H1 (cell line): ENCODE results near the gene NUDT3. TPM values are rescaled to one million over a fixed set of nuclear protein-coding genes. Genes with fewer than 3 reads are reported as not detected.

ENCODE experiments used
- CEBPB ChIP-seq: IDR thresholded peaks from 2 replicates; pipeline ENCODE4 v1.6.1; 2012; ENCODE audit warnings: low read depth, low read length
- CHD7 ChIP-seq: fragments of 300-600 bp; sonication (generic); IDR thresholded peaks from 2 replicates; pipeline ENCODE4 v1.7.1; 2012; ENCODE audit warnings: low read length, moderate library complexity, mild to moderate bottlenecking, inconsistent platforms; ENCODE audit not compliant: insufficient replicate concordance
- CREB1 ChIP-seq: IDR thresholded peaks from 2 replicates; pipeline ENCODE4 v1.6.1; 2012; ENCODE audit warnings: inconsistent platforms
- EGR1 ChIP-seq: IDR thresholded peaks from 2 replicates; pipeline ENCODE4 v1.6.1; 2011; ENCODE audit warnings: low read depth, low read length, borderline replicate concordance
- KDM5A ChIP-seq: fragments of 200-600 bp; IDR thresholded peaks from 2 replicates; pipeline ENCODE4 v1.7.1; 2012; ENCODE audit warnings: mild to moderate bottlenecking, low read length, inconsistent platforms, mixed read lengths
- MAFK ChIP-seq: IDR thresholded peaks from 2 replicates; pipeline ENCODE4 v1.6.1; 2012; ENCODE audit warnings: low read depth, mild to moderate bottlenecking, improper control_type of control experiment, low read length
- POU5F1 ChIP-seq: IDR thresholded peaks from 2 replicates; pipeline ENCODE4 v1.6.1; 2011; ENCODE audit warnings: low read depth, mild to moderate bottlenecking, low read length, moderate library complexity
- SAP30 ChIP-seq: fragments of 300-600 bp; sonication (generic); IDR thresholded peaks from 2 replicates; pipeline ENCODE4 v1.7.1; 2012; ENCODE audit warnings: low read length, moderate library complexity, mild to moderate bottlenecking, inconsistent platforms; ENCODE audit not compliant: insufficient read depth, insufficient replicate concordance
- TCF12 ChIP-seq: IDR thresholded peaks from 2 replicates; pipeline ENCODE4 v1.6.1; 2011; ENCODE audit warnings: low read depth, mild to moderate bottlenecking, low read length
- polyA plus RNA-seq, 7 experiments: library from polyadenylated mRNA; depleted of rRNA in 3 of 7; stranded (reverse) in 5 of 7; unstranded in 2 of 7; fragments of >200 nt in 5 of 7; fragments of 200-250 nt in 2 of 7; gene quantifications; 1 replicate in 5 of 7; 2 replicates in 1 of 7; 4 replicates in 1 of 7; pipeline versions ENCODE4 v1.2.1 to v1.2.3, GENCODE V29; 2011 to 2013; ENCODE audit warnings: missing spikeins in 2 of 7, mixed read lengths in 2 of 7
- total RNA-seq: library from RNA; stranded (reverse); fragmentation: NEBNext Ultra II Directional; extraction: Animal tissue kit (Norgen Biotek cat#: 25700); gene quantifications from 2 replicates; pipeline ENCODE4 v1.2.1, GENCODE V29; 2021
- TF ChIP-seq, protein P1 (sequence below): IDR thresholded peaks from 2 replicates; pipeline ENCODE4 v1.6.1; 2012; ENCODE audit warnings: inconsistent platforms

NUDT3 gene
- total and polyA plus RNA-seq, 2 of the 8 experiments (the other 6 are each of a cell fraction or from before 2014, with no cell fraction given), result 14.1 to 36.9 TPM

DNA sequence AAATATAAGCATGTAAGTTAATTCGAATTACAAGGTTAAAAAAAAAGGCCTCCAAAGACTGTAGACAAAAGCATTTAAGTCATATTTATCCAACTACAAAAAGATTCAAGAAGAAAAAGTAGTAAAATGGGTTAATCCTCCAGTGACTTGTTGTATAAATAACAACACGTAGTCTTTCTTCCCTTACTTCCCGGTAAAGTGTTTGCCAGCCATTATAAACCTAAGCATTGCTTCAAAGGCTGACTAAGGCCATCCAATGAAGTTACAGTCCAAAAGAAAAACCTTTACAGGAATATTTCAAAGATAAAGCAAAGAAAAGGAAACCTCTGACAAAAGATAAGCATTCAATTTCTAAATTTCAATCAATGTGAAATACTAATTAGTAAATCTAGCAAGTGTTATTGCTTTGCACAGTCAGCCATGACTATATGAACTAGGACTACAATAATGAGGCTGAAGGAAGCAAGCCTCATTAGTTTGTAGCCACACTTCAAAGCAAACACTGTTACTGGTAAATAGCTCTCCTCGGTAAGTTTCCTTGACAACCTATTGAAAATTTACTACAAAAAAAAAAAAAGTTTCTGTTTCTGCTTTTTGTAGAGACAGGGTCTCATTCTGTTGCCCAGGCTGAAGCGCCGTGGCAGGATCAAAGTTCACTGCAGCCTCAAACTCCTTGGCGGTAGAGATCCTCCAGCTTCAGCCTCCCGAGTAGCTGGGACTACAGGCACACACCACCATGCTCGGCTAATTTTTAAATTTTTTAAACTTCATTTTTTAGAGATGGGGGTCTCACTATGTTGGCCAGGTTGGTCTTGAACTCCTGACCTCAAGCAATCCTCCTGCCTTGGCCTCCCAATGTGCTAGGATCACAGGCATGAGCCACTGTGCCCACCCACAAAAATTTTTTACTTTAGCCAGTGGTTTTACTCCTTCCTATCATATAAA lies 46.0 kb downstream of the NUDT3 start (continued):
- TF ChIP-seq CHD7 (no peak), MAFK (no peak), POU5F1 (no peak), TCF12 (no peak), CREB1 (no peak), CEBPB (no peak), EGR1 (no peak), KDM5A (no peak), SAP30 (no peak)
- TF ChIP-seq, protein P1, sequence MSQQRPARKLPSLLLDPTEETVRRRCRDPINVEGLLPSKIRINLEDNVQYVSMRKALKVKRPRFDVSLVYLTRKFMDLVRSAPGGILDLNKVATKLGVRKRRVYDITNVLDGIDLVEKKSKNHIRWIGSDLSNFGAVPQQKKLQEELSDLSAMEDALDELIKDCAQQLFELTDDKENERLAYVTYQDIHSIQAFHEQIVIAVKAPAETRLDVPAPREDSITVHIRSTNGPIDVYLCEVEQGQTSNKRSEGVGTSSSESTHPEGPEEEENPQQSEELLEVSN, result no peak
